Ectodermal cell (in vitro differentiated cells): Measurements from ENCODE around the gene SKI.

ENCODE experiments used
- H3K27ac ChIP-seq: 2 replicates; pipeline ENCODE4 v1.7.0; 2013; ENCODE audit warnings: mild to moderate bottlenecking, low read depth, low read length; ENCODE audit not compliant: insufficient read depth, poor library complexity, severe bottlenecking
- H3K27me3 ChIP-seq: 2 replicates; pipeline ENCODE4 v1.7.0; 2013; ENCODE audit warnings: mild to moderate bottlenecking, low read length; ENCODE audit not compliant: insufficient read depth, control insufficient read depth, poor library complexity, severe bottlenecking
- H3K36me3 ChIP-seq: one replicate; pipeline ENCODE4 v1.7.0; 2013; ENCODE audit warnings: low read length; ENCODE audit not compliant: control insufficient read depth, insufficient read depth
- H3K4me1 ChIP-seq: one replicate; pipeline ENCODE4 v1.7.0; 2013; ENCODE audit warnings: low read length; ENCODE audit not compliant: control insufficient read depth, insufficient read depth
- H3K4me3 ChIP-seq: 2 replicates; pipeline ENCODE4 v1.7.0; 2013; ENCODE audit warnings: low read depth, low read length, control low read depth; ENCODE audit not compliant: insufficient read depth
- H3K9me3 ChIP-seq: 2 replicates; pipeline ENCODE4 v1.7.0; 2013; ENCODE audit warnings: mild to moderate bottlenecking, low read length, moderate library complexity; ENCODE audit not compliant: control insufficient read depth
- WGBS, 2 experiments: methylation state at CpG; one replicate each; pipeline ENCODE4 v1.1.7; 2013; ENCODE audit warnings: missing lambda C conversion rate in 2 of 2; 5-methylcytosine and 5-hydroxymethylcytosine counted together

Gene SKI

DNA sequence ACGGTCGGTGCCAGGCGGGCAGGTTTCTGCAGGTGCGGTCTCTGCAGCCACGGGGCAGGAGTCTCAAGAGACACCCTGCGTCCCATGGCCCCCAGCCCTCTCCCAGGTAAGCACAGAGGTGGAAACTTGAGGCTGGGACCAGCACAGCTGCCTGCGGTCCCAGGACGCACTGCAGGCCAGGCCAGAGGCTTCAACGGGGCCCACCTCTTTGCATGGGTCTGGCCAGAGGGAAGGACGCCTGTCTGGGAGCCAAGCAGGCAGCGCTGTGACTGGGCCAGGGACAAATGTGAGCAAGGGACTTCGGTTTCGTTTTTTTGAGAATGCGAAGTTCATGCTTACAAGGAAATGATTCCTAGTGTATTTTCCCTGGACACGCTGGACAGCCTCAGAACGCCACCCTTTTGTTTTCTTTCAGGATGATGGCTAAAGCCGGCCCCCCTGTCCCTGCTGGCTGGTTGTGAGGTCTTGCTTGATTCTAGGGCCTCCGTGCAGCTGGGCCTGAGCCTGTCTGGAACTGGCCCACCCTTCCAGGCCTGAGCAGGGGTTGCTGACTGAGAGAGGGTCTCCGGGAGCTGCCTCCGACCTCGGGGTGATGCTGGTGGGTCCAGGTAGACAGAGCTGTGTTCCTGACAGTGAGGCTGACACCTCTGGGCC, 124.9 kb downstream of the SKI start:
- no peaks in the 10 kb centered on the region for H3K27me3 ChIP-seq
- no peaks in the 10 kb centered on the region for H3K36me3 ChIP-seq
- no peaks in the 10 kb centered on the region for H3K9me3 ChIP-seq
- H3K27ac ChIP-seq = no peak overlapping the region
- no peak overlapping the region for H3K4me3 ChIP-seq
- 96% methylated on average over 21 of the region's 21 CpGs for WGBS, 2 experiments
- H3K4me1 ChIP-seq = peaks cover 18% of the 10 kb centered on the region

DNA sequence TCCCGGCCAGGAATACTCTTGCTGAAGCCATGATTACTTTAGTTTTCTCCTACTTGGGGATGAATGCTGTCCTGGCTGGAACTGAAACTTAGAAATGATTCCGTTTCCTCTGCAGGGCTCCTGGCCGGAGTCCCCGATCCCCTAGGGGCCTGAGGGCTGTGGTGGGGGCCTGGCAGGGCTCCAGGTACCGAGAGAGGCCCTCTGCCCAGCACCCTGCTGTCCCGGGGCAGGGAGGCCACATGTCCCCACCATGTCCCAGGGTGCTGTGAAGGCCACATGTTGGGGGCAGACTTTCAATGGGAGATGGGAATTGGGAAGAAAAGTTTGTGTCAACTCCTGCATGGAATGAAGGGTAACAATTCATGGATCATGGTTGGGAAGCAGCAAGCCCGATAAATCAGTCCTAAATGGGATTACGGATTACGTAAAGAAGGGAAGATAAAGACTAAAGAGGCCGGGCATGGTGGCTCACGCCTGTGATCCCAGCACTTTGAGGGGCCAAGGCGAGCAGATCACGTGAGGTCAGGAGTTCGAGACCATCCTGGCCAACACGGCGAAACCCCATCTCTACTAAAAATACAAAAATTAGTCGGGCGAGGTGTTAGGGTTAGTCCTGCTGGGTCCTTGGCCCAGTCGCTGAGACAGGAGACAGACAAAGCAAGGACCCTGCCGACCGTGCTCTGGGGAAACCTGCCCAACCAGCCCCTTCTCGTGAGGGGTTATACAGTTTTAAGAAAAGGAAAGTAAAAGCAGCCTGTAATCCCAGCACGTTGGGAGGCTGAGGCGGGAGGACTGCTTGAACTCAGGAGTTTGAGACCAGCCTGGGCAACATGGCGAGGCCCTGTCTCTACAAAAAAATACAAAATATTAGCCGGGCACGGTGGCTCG, 125.7 kb downstream of the SKI start:
- H3K36me3 ChIP-seq = no peaks in the 10 kb centered on the region
- no peaks in the 10 kb centered on the region for H3K9me3 ChIP-seq
- H3K27me3 ChIP-seq = no peaks in the 10 kb centered on the region
- 91 to 93% methylated on average over 28 of the region's 28 CpGs for WGBS, 2 experiments
- no peak overlapping the region for H3K4me3 ChIP-seq
- no peak overlapping the region for H3K27ac ChIP-seq
- peaks cover 12% of the 10 kb centered on the region for H3K4me1 ChIP-seq

DNA sequence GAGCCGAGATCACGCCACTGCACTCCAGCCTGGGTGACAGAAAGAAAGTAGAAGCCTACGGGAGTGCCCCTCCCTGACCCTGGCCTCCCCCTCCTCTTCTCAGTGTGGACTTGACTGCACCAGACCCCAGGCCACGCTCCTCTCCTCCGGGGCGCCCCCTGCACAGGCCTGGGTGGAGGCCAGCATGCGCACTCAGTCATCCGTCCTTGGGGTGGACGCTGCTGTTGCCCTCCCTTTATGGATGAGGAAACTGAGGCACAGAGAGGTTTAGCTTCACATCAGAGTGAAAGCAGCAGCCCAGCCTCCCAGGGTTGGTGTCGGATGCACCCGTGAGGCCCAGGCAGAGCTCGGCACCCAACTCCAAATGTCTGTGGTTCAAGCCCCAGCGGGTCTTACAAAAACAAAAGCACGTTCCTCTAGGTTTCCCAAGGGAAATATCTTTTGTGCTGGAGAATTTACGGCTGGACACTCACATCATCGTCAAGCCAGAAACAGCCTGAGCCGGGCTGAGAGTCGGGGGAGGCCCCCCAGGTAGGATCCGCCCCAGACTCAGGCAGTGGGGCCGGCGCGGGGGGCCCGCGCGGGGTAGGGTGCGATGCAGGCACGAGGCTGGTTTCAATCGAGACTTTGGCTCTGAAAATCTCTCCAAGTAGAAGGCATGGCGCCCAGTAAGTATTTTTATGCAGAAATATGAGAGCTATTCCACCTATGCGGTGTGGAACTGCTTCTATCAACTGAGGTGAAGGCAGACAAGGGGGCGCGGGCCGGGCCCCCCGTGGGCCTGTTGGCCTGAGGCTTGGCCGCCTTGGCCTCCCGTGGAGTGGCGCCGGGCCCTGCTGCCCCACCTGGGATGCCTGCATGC, 126.6 kb downstream of the SKI start:
- no peak overlapping the region for H3K4me3 ChIP-seq
- H3K27ac ChIP-seq = no peak overlapping the region
- H3K36me3 ChIP-seq = no peaks in the 10 kb centered on the region
- 94 to 95% methylated on average over 38 of the region's 38 CpGs for WGBS, 2 experiments
- H3K4me1 ChIP-seq = peaks cover 2% of the 10 kb centered on the region
- H3K9me3 ChIP-seq = no peaks in the 10 kb centered on the region
- H3K27me3 ChIP-seq = no peaks in the 10 kb centered on the region

DNA sequence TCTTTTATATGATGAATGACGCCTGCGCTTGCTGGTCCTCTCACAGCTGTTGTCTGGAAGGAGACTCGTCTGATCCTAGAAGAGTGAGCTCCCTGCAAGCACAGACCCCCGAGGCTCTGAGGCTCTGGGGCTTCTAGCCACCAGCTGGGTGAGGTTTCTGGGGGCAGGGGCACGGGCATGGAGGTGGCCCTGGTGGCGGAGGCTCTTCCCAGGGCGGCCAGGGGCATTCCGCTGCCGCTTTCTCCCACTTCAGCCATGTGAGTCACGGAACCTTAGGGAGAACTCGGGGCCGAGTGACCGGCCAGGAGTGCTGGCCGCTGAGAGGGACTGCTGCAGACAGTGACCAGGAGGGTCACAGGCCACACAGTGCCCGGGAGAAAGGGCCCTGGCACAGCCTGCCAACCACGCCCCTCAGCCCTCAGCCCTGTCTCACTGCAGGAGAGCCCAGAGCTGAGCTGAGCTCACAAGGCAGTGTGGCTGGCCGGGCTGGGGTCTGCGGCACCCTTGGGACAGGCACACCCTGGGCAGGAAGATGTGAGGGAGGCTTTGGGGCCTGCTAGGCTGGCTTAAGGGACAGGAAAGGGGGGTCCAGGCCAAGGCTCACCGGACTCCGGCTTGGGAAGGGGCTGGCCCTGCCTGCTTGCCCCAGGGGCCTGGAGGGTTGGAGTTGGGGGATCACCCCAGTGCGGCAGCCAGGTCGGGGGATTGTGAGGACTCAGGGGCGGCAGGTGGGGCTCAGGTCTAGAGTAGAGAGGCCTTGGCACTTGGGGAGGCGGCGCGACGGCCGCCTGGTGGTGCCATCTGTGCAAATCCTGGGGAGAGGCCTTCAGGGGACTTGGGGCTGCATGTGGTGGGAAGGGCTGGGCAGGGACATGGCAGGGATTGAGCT, 127.5 kb downstream of the SKI start:
- Histone ChIP-seq H3K9me3 (no peaks in the 10 kb centered on the region), H3K36me3 (no peaks in the 10 kb centered on the region), H3K4me1 (no peaks in the 10 kb centered on the region), H3K27me3 (no peaks in the 10 kb centered on the region), H3K4me3 (no peak overlapping the region), H3K27ac (no peak overlapping the region)
- 92 to 94% methylated on average over 28 of the region's 28 CpGs for WGBS, 2 experiments

DNA sequence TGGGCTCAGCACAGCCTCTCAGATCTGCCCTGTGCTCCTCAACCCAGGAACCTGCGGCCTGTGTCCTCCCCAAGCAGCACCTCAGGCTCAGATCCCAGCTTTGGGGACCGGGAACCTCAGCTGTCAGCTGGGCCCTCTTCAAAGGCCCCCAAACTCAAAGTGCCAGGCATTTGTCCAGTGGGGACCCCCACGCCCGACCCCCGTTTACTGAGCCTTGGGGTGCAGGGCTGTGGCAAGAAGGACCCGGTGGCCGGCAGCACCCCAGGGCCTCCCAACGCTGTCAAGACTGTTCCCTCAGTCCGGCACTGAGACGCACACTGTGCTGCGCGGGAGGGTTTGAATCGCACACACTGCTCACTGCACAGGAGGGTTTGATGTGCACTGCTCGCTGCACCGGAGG, 128.3 kb downstream of the SKI start:
- H3K9me3 ChIP-seq = no peaks in the 10 kb centered on the region
- H3K27ac ChIP-seq = no peak overlapping the region
- H3K36me3 ChIP-seq = no peaks in the 10 kb centered on the region
- H3K27me3 ChIP-seq = no peaks in the 10 kb centered on the region
- 95 to 96% methylated on average over 15 of the region's 15 CpGs for WGBS, 2 experiments
- H3K4me1 ChIP-seq = no peaks in the 10 kb centered on the region
- H3K4me3 ChIP-seq = no peak overlapping the region

DNA sequence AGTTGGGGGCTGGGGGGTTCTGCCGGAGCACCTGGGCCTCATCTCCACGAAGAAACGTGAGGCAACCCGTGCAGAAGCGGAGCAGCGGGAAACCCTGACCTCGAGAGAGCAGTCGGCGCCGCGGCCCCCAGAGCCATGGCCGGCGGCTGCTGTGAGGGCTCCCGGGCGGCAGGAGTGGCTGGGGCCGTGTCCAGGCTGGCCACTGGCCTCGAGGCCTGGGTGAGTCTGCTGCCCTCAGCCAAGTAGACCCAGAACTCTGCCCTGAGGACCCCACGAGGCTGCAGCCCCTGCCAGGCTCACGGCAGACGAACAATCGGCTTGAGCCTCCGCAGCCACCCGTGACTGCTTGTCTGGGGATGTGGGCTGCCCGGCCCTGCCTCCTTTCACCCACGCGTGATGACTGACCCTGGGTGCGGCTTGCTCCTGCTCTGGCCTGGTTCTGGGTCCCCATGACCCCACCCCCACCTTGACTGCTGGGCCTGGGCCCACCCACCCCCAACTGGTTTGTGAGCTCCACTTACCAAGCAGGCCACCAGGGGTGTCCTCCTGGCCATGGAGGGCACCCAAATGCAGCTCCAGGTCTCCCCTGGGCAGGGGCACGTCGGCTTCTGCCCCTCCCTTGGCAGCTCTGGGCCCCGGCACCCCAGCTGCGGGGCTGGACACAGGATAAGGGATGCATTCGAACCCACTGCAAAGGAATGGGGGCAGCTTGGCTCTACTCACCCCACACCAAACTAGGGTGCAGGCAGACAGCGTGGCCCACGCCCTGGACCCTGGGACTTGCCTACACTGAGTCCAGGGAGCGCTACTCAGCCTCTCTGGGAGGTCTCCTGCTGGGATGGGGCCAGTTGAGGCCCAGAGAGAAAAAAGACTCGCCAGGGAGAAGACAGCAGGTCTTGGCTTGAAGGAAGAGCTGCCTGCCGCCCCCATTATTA, 129.1 kb downstream of the SKI start:
- Histone ChIP-seq H3K36me3 (no peaks in the 10 kb centered on the region), H3K9me3 (no peaks in the 10 kb centered on the region), H3K4me3 (no peak overlapping the region), H3K27ac (no peak overlapping the region), H3K27me3 (no peaks in the 10 kb centered on the region), H3K4me1 (no peaks in the 10 kb centered on the region)
- 94% methylated on average over 37 of the region's 37 CpGs for WGBS, 2 experiments

DNA sequence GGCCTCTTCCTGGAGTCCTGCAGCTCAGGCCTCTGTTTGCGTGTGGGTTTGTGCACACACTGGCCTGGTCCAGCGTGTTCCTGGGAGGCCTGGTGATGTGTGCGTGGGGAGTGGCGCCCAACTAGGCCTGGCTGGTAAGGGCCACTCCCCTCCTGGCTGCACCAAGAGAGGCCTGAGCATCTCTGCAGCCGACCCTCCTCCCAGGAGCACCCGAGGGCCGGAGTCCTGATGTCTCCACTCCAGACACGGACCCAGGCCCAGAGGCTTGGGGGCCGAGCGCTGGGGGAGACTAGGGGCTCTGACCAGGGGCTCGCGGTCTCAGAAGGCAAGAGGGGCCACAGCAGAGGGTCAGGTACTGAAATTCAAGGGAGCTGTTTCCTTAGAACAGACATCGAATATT, 130.0 kb downstream of the SKI start:
- no peak overlapping the region for H3K27ac ChIP-seq
- 94 to 96% methylated on average over 13 of the region's 13 CpGs for WGBS, 2 experiments
- H3K27me3 ChIP-seq = no peaks in the 10 kb centered on the region
- H3K9me3 ChIP-seq = no peaks in the 10 kb centered on the region
- H3K4me3 ChIP-seq = no peak overlapping the region
- H3K36me3 ChIP-seq = no peaks in the 10 kb centered on the region
- no peaks in the 10 kb centered on the region for H3K4me1 ChIP-seq

DNA sequence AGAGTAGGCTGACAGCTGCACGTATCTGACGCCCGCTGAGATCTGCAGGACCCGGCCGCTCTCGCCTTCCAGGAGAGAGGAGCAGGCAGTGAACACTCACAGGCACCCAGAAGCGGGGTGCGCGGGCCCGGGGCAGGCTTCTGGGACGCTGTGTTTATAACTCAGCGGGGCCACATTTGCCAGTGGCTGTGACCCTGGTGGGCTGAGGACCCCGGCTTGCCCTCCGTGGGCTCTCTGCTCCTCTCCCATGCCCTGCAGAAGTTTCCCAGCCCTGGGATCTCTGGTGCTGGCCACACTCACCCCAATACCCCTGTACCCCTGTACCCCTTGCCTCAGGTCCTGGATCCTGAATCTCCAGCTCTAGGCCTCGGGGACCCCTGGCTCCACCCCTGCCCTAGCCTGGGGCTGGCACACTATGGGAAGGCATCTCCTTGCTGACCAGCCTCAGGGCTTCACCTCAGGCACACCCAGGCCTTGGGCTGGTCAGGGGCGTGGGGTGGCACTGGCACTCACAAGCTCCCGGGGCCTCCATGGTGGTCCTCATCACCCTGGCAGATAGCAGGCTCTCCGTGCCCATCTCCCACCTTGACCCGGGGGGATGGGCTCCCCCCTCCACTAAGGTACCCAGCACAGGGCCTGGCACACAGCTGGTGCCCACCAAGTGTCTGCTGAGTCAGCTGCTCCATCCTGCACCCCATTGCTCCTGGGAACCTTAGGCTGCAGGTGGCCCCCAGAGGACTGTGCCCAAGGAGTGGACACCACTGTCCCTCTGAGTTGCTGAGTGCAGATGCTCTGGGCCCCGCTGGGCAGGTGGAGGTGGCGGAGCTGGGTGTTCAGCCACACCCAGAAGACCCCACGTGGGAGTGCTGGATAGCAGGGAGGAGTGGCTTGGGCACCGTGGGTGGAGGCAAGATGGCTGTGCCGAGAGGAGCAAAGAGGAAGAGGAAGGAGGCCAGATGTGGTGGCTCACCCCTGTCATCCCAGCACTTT, 130.8 kb downstream of the SKI start:
- no peaks in the 10 kb centered on the region for H3K4me1 ChIP-seq
- 89% methylated on average over 24 of the region's 24 CpGs for WGBS, 2 experiments
- no peaks in the 10 kb centered on the region for H3K36me3 ChIP-seq
- H3K9me3 ChIP-seq = no peaks in the 10 kb centered on the region
- no peak overlapping the region for H3K4me3 ChIP-seq
- H3K27me3 ChIP-seq = no peaks in the 10 kb centered on the region
- H3K27ac ChIP-seq = no peak overlapping the region
